Measurements from ENCODE around the gene PALD1.

PALD1 gene

GRCh38 chr10:70508912-70509756 is 30.6 kb downstream of the PALD1 start:
- DNase-seq, result no peak

- no peak for DNase-seq
Measured at GRCh38 chr10:70509757-70510147, 31.2 kb downstream of the PALD1 start.

GRCh38 chr10:70510453-70510852 is 31.9 kb downstream of the PALD1 start:
- DNase-seq, result no peak

- no peak for DNase-seq
Measured at GRCh38 chr10:70510904-70511303, 32.3 kb downstream of the PALD1 start.

GRCh38 chr10:70512149-70512639 is 33.6 kb downstream of the PALD1 start:
- DNase-seq, result no peak

- DNase-seq, result no peak
Measured at GRCh38 chr10:70513848-70514309, 35.3 kb downstream of the PALD1 start.

GRCh38 chr10:70514591-70514990 is 36.0 kb downstream of the PALD1 start:
- no peak for DNase-seq

GRCh38 chr10:70515035-70515667 is 36.6 kb downstream of the PALD1 start:
- no peak for DNase-seq

GRCh38 chr10:70518695-70519094 is 40.1 kb downstream of the PALD1 start:
- DNase-seq, result no peak

GRCh38 chr10:70523057-70523456 is 44.5 kb downstream of the PALD1 start:
- no peak for DNase-seq

- DNase-seq, result no peak
Measured at GRCh38 chr10:70523549-70523948, 45.0 kb downstream of the PALD1 start.

- DNase-seq, result no peak
Measured at GRCh38 chr10:70528314-70528713, 49.7 kb downstream of the PALD1 start.

- DNase-seq, result no peak
Measured at GRCh38 chr10:70528741-70529362, 50.3 kb downstream of the PALD1 start.

- no peak for DNase-seq
Measured at GRCh38 chr10:70529848-70530247, 51.3 kb downstream of the PALD1 start.

GRCh38 chr10:70530315-70530714 is 51.7 kb downstream of the PALD1 start:
- no peak for DNase-seq

- no peak for DNase-seq
Measured at GRCh38 chr10:70532554-70533188, 54.1 kb downstream of the PALD1 start.

- no peak for DNase-seq
Measured at GRCh38 chr10:70533189-70533558, 54.6 kb downstream of the PALD1 start.

GRCh38 chr10:70534281-70534680 is 55.7 kb downstream of the PALD1 start:
- no peak for DNase-seq

GRCh38 chr10:70535001-70535400 is 56.4 kb downstream of the PALD1 start:
- no peak for DNase-seq

GRCh38 chr10:70535451-70535850 is 56.9 kb downstream of the PALD1 start:
- DNase-seq, result no peak

- no peak for DNase-seq
Measured at GRCh38 chr10:70536196-70536861, 57.8 kb downstream of the PALD1 start.

- DNase-seq, result no peak
Measured at GRCh38 chr10:70537398-70538194, 59.0 kb downstream of the PALD1 start.

Measured in NCI-H2171 (cell line).